NCI-H774 (cell line): Measurements from ENCODE around the gene GTF2H3.
A peak's percentile ranks its signal among the peaks of the same experiment; 100 is the strongest.

Experiments used
- DNase-seq: peaks from one replicate; lab custom pipeline; 2025; lab: John Stamatoyannopoulos, UW

The GTF2H3 gene

DNA sequence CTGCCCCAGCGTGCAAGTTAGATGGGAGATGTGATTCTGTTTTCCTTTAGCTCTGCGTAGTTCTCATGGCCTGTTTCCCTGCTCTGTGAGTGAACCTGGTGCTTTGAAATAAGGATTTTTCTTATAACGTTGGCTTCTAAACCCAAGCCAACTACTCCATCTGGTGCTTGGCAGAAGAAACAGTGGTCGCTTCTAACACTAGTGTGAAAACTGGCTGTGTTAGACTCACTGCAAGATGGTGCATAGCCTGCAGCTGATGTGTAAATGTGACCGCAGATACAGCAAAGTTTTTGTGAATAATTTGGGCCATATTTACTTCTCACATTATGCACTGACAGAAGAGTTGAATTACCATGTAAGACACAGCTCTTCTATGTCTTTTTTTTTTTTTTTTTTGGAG, 12.2 kb downstream of the GTF2H3 start:
- no peak for DNase-seq

DNA sequence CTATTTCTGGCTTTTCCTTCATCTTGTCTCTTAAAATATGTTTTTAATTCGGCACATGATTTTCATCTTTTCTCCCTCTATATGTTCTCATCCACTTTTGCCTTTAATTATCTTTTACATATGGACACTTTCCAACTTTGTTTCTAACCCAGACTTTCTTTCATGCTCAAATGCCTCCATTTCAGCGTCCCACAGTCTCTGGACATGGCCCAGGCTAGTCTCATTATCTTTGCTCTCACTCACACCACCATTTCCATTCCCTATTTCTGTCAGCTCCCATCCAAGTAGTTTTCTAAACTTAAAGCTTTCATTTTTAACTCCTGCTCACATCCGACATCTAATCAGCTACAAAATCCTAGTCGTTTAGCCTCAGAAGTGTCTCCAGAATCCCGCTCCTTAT, 14.8 kb downstream of the GTF2H3 start:
- no peak for DNase-seq

- DNase-seq: no peak
Measured at GRCh38 chr12:123654129-123654701, 20.6 kb downstream of the GTF2H3 start.

DNA sequence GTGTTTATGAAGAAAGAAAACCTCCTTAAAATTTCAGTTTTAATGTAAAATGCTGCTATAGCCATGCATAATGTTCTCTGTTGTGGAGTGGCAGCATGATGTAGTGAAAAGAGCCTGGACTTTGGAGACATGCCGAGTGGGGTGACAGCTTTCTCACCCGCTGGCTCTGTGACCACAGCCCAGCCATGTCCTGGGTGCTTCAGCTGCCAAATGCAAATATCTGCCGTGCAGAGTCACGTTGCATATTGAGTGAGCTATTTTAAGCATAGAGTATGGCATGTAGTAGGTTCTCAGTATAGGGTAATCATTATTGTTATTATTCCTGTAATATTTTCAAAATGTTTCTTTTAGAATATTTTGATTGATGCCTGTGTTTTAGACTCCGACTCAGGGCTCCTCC, 21.8 kb downstream of the GTF2H3 start:
- DNase-seq: no peak

- no peak for DNase-seq
Measured at GRCh38 chr12:123656392-123656791, 22.8 kb downstream of the GTF2H3 start.

- no peak for DNase-seq
Measured at GRCh38 chr12:123657211-123657610, 23.6 kb downstream of the GTF2H3 start.

DNA sequence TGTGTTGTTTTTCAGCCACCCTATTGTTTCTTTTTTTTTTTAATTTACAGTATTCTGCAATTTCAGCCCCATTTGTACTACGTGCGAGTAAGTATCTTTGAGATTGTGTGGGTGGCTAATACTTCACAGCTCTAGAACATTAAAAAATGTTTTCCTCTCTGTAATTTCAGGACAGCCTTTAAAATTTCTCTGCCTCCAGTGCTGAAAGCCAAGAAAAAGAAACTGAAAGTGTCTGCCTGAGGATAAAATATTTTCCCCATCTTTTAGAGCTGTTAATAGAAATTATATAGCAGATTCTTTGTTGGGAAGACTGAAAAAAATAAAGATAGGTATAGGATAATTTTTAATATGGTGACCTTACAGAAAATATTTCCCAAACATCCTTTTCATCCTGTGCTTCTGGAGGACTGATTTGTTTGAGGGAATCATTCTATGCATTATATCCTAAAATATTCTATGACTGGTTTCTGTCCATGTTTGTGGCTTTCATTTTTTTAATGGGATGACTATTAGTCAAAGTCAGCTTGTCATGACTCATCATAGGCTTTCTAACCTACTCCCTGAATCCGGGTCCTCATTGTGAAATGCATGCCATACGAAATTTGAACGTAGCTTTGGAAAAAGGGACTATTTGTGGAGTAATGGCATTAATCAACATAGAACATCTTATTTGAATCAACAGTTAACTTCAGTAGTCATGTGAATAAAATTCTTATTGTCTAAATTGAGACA, 26.5 kb downstream of the GTF2H3 start:
- DNase-seq: no peak

GRCh38 chr12:123667771-123668170, 34.1 kb downstream of the GTF2H3 start:
- DNase-seq: no peak

- DNase-seq: peak; percentile 96
Measured at GRCh38 chr12:123670882-123671728, 37.5 kb downstream of the GTF2H3 start, which contains the start of gene TCTN2. Gene TCTN2 (plus strand): TSS chr12:123671113. CDS start chr12:123671241, 128 bp downstream.

GRCh38 chr12:123671876-123672275, 38.2 kb downstream of the GTF2H3 start:
- no peak for DNase-seq

DNA sequence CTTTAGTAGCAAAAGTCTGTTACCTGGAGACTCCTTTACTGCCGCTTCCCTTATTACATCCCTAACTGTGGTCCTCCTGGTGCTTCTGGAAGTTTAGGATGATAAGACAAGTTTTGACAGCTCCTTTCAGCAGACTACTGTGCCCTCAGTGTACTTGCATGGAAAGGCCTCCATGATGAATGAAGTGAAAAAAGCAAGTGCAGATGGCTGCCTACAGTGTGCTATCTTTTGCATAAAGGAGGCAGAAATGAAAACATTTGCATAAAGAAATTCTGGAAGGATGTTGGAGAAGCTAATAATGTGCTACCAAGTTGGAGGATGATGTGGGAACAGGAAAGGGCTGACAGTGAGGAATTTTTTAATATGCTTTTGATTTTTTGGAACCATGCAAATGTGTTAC, 41.8 kb downstream of the GTF2H3 start:
- no peak for DNase-seq

- no peak for DNase-seq
Measured at GRCh38 chr12:123676616-123677320, 43.1 kb downstream of the GTF2H3 start.

DNA sequence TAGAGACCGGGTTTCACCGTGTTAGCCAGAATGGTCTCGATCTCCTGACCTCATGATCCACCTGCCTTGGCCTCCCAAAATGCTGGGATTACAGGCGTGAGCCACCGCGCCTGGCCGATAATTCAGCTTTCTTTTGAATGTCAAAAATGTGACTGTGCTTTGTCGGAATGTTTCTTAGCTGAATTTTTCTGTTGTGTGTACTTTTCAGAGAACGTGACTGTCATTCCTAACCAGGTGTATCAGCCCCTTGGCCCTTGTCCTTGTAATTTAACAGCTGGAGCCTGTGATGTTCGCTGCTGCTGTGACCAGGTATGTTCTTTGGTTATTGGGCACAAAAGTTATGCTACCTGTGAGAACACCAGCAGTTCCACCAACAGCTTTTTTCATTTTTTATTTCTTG, 45.4 kb downstream of the GTF2H3 start:
- no peak for DNase-seq

- DNase-seq: no peak
Measured at GRCh38 chr12:123681605-123682004, 48.0 kb downstream of the GTF2H3 start.

- DNase-seq: no peak
Measured at GRCh38 chr12:123683964-123684363, 50.3 kb downstream of the GTF2H3 start.

- no peak for DNase-seq
Measured at GRCh38 chr12:123686636-123687190, 53.1 kb downstream of the GTF2H3 start.

DNA sequence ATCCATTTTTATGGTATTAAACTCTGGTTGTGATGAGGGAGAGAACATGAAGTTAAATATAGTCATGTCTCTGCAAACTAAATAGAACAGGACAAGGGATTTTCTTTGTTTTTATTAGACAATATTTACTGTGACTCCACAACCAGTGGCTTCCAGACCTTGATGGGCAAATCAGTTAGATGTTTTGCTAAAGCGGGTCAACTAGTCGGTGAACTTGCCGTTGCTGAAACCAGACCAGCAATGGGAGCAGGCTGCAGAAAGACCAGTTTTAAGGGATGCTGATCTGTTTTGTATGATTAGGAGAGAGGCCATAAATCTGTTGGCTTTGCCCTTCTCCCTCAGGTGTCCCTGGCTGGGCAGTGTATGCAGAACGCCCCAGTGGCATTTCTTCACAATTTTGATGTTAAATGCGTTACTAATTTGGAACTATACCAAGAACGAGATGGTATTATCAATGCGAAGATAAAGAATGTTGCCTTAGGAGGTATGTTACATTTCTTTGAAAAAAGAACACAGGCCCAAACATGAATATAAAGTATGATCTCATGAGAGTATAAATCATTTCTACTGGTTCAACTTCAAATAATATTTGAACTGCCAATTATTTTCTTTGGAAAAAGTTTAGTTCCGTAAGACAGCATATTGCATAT, 56.7 kb downstream of the GTF2H3 start:
- no peak for DNase-seq

GRCh38 chr12:123696207-123696606, 62.6 kb downstream of the GTF2H3 start:
- DNase-seq: peak; percentile 13

- DNase-seq: no peak
Measured at GRCh38 chr12:123696646-123697045, 63.0 kb downstream of the GTF2H3 start.

DNA sequence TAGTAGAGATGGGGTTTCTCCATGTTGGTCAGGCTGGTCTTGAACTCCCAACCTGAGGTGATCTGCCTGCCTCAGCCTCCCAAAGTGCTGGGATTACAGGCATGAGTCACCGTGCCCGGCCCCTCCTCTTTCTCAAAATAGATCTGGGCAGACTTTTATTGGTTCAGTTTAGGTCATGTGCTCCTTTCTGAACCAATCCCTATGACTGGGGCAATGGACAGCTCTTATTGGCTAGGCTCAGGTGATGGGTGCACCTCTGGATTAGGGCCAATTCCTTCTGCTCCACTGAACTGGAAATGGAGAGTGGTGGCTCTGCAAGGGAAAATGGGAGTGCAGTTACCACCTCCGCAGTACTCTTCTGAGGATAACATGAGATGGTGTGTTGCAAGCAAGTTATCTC, 72.3 kb downstream of the GTF2H3 start:
- no peak for DNase-seq

- DNase-seq: no peak
Measured at GRCh38 chr12:123707466-123707865, 73.8 kb downstream of the GTF2H3 start.
